Vagina (tissue), 2 donors: ENCODE measurements around the gene FRS2. TPM values are rescaled to one million over a fixed set of nuclear protein-coding genes. Genes with fewer than 3 reads are reported as not detected.

Experiments
- DNase-seq, 2 donors: peaks; one replicate each; pipeline ENCODE4 v3.0.0-alpha.2; 2017; ENCODE audit errors: extremely low spot score in 2 of 2
- H3K27ac ChIP-seq: fragments of 200-600 bp; sonication (generic); one replicate; pipeline ENCODE4 v1.5.1; 2019
- H3K27me3 ChIP-seq: fragments of 200-600 bp; sonication (generic); one replicate; pipeline ENCODE4 v1.5.1; 2019
- H3K36me3 ChIP-seq, 2 donors: fragments of 200-600 bp; sonication (generic); one replicate each; pipeline ENCODE4 v1.5.1; 2017 to 2019
- H3K4me1 ChIP-seq: fragments of 200-600 bp; sonication (generic); one replicate; pipeline ENCODE4 v1.5.1; 2019
- H3K4me3 ChIP-seq, 2 donors: fragments of 200-600 bp; sonication (generic); 1 replicate in 1 of 2; 2 replicates in 1 of 2; pipeline ENCODE4 v1.5.1; 2016 to 2019
- H3K9me3 ChIP-seq: fragments of 200-600 bp; sonication (generic); one replicate; pipeline ENCODE4 v1.5.1; 2019
- CTCF ChIP-seq, 3 experiments: fragments of 450-650 bp in 2 of 3; fragments of 200-600 bp in 1 of 3; sonication (generic) in 1 of 3; IDR thresholded peaks; one replicate each; pipeline ENCODE4 v1.5.1; 2017 to 2019; ENCODE audit warnings: antibody characterized with exemption in 3 of 3, mild to moderate bottlenecking in 2 of 3, moderate library complexity in 2 of 3
- POLR2A ChIP-seq, 2 donors: fragments of 450-650 bp; IDR thresholded peaks; one replicate each; pipeline ENCODE4 v1.6.1; 2017; ENCODE audit warnings: antibody characterized with exemption in 2 of 2, mild to moderate bottlenecking in 2 of 2, moderate library complexity in 2 of 2
- POLR2AphosphoS5 ChIP-seq, 2 donors: sonication (generic); formaldehyde crosslinking; IDR thresholded peaks; one replicate each; pipeline ENCODE4 v1.9.0; 2017; ENCODE audit warnings: antibody characterized with exemption in 2 of 2, mild to moderate bottlenecking in 2 of 2, low read depth in 1 of 2; ENCODE audit not compliant: insufficient read depth in 1 of 2
- intact Hi-C: fragments of 100-400 bp; cut with DNase I; formaldehyde crosslinking; loops from one replicate; pipeline ENCODE4 v1.15.1; 2023
- total RNA-seq: library from RNA; depleted of rRNA; stranded (reverse); fragments of >200 nt; gene quantifications from one replicate; pipeline ENCODE4 v1.2.3, GENCODE V29; 2016

The FRS2 gene
- total RNA-seq, 1 donor from 2014 or later = 44.0 TPM

- Histone ChIP-seq H3K27me3 (no peaks in the 10 kb centered on the region), H3K27ac (no peak overlapping the region), H3K4me3 (no peak overlapping the region), H3K36me3 (no peaks in the 10 kb centered on the region), H3K9me3 (no peaks in the 10 kb centered on the region), H3K4me1 (no peaks in the 10 kb centered on the region)
- intact Hi-C loops = no loop called here
- DNase-seq = no peak
- TF ChIP-seq POLR2A (IDR thresholded peaks at IDR 0.05) (no peak), CTCF (IDR thresholded peaks at IDR 0.05) (no peak), POLR2AphosphoS5 (IDR thresholded peaks at IDR 0.05; ENCODE audit: insufficient read depth in 1 of 2, low read depth in 1 of 2) (no peak)
Observed at GRCh38 chr12:69464428-69464827, 5.8 kb upstream of the FRS2 start.

GRCh38 chr12:69466867-69467266 lies 3.3 kb upstream of the FRS2 start:
- TF ChIP-seq POLR2A (IDR thresholded peaks at IDR 0.05) = no peak
- TF ChIP-seq POLR2AphosphoS5 (IDR thresholded peaks at IDR 0.05; ENCODE audit: insufficient read depth in 1 of 2, low read depth in 1 of 2) = no peak
- no peak for TF ChIP-seq CTCF (IDR thresholded peaks at IDR 0.05)
- Histone ChIP-seq H3K9me3 (no peaks in the 10 kb centered on the region), H3K27ac (no peak overlapping the region), H3K4me3 (no peak overlapping the region), H3K36me3 (no peaks in the 10 kb centered on the region), H3K27me3 (no peaks in the 10 kb centered on the region), H3K4me1 (peaks cover 9% of the 10 kb centered on the region)
- intact Hi-C loops = no loop called here
- no peak for DNase-seq

GRCh38 chr12:69467366-69467765 lies 2.8 kb upstream of the FRS2 start:
- TF ChIP-seq CTCF (IDR thresholded peaks at IDR 0.05) = no peak
- no peak for DNase-seq
- no peaks in the 10 kb centered on the region for H3K27me3 ChIP-seq
- H3K36me3 ChIP-seq = no peaks in the 10 kb centered on the region
- H3K4me3 ChIP-seq = no peak overlapping the region
- peaks cover 14% of the 10 kb centered on the region for H3K4me1 ChIP-seq
- H3K9me3 ChIP-seq = no peaks in the 10 kb centered on the region
- H3K27ac ChIP-seq = no peak overlapping the region
- intact Hi-C loops = no loop called here

- Histone ChIP-seq H3K27me3 (no peaks in the 10 kb centered on the region), H3K36me3 (no peaks in the 10 kb centered on the region), H3K27ac (no peak overlapping the region), H3K9me3 (no peaks in the 10 kb centered on the region), H3K4me3 (no peak overlapping the region), H3K4me1 (peaks cover 25% of the 10 kb centered on the region)
- TF ChIP-seq CTCF (IDR thresholded peaks at IDR 0.05) (no peak), POLR2AphosphoS5 (IDR thresholded peaks at IDR 0.05; ENCODE audit: insufficient read depth in 1 of 2, low read depth in 1 of 2) (no peak)
- intact Hi-C loops = no loop called here
- no peak for DNase-seq
Observed at GRCh38 chr12:69468237-69469026, 1.8 kb upstream of the FRS2 start.

- TF ChIP-seq POLR2A (IDR thresholded peaks at IDR 0.05) (no peak), POLR2AphosphoS5 (IDR thresholded peaks at IDR 0.05; ENCODE audit: insufficient read depth in 1 of 2, low read depth in 1 of 2) (no peak), CTCF (IDR thresholded peaks at IDR 0.05) (no peak)
- DNase-seq = no peak
- intact Hi-C loops = no loop called here
- Histone ChIP-seq H3K4me1 (peaks cover 39% of the 10 kb centered on the region), H3K4me3 (peak overlapping the region; percentile 75 to 98), H3K36me3 (no peaks in the 10 kb centered on the region), H3K9me3 (no peaks in the 10 kb centered on the region), H3K27me3 (no peaks in the 10 kb centered on the region), H3K27ac (peak overlapping the region; percentile 92)
Observed at GRCh38 chr12:69469854-69470188, 367 bp upstream of the FRS2 start.
